Measurements from ENCODE around the gene IMP4.

- no peak for TF ChIP-seq CTCF (IDR thresholded peaks at IDR 0.05)
- TF ChIP-seq POLR2AphosphoS5 (IDR thresholded peaks at IDR 0.05) = no peak
- TF ChIP-seq POLR2A (IDR thresholded peaks at IDR 0.05) = no peak
Measured at GRCh38 chr2:130385709-130386108, 43.0 kb downstream of the IMP4 start.
